PFSK-1 (cell line): ENCODE data around the gene C10orf67.

Source experiments
- POLR2AphosphoS5 ChIP-seq: IDR thresholded peaks from 2 replicates; pipeline ENCODE4 v1.6.1; 2012; ENCODE audit warnings: low read depth, mild to moderate bottlenecking, control low read depth, low read length, moderate library complexity
- TAF1 ChIP-seq: IDR thresholded peaks from 2 replicates; pipeline ENCODE4 v1.6.1; 2012; ENCODE audit warnings: low read length, control low read depth, borderline replicate concordance; ENCODE audit not compliant: insufficient read depth

GRCh38 chr10:23201837-23202236 is 142.8 kb downstream of the C10orf67 start:
- TF ChIP-seq TAF1 (no peak), POLR2AphosphoS5 (no peak)
